GM04504 (cell line): Measurements from ENCODE around the gene ZDHHC13.
"Not testable (repeated sequence)": the region's sequence is repeated elsewhere in the genome, so short reads cannot be mapped to it uniquely, and the experiment has no call there.

Experiments used
- DNase-seq: peaks from one replicate; pipeline ENCODE4 v3.0.0-alpha.2; 2012; ENCODE audit warnings: low read depth

The ZDHHC13 gene

GRCh38 chr11:19101796-19102520 lies 15.0 kb upstream of the ZDHHC13 start:
- DNase-seq, result no peak

- DNase-seq, result no peak
Measured at GRCh38 chr11:19102521-19102900, 14.5 kb upstream of the ZDHHC13 start.

GRCh38 chr11:19105011-19105410 lies 12.0 kb upstream of the ZDHHC13 start:
- DNase-seq, result no peak

GRCh38 chr11:19107125-19107524 lies 9.8 kb upstream of the ZDHHC13 start:
- DNase-seq, result no peak

GRCh38 chr11:19110295-19110694 lies 6.7 kb upstream of the ZDHHC13 start:
- no peak for DNase-seq

- no peak for DNase-seq
Measured at GRCh38 chr11:19111809-19112208, 5.2 kb upstream of the ZDHHC13 start.

GRCh38 chr11:19116276-19116970 lies 545 bp upstream of the ZDHHC13 start:
- no peak for DNase-seq

- DNase-seq, result no peak
Measured at GRCh38 chr11:19117760-19118097, 761 bp downstream of the ZDHHC13 start.

GRCh38 chr11:19121646-19122045 lies 4.7 kb downstream of the ZDHHC13 start:
- DNase-seq, result no peak

GRCh38 chr11:19122960-19123615 lies 6.1 kb downstream of the ZDHHC13 start:
- DNase-seq, result no peak

GRCh38 chr11:19126562-19127325 lies 9.8 kb downstream of the ZDHHC13 start:
- DNase-seq, result not testable (repeated sequence)

- no peak for DNase-seq
Measured at GRCh38 chr11:19134004-19134403, 17.0 kb downstream of the ZDHHC13 start.

- DNase-seq, result not testable (repeated sequence)
Measured at GRCh38 chr11:19136884-19137283, 19.9 kb downstream of the ZDHHC13 start.

- DNase-seq, result no peak
Measured at GRCh38 chr11:19145319-19145718, 28.4 kb downstream of the ZDHHC13 start.

- no peak for DNase-seq
Measured at GRCh38 chr11:19156892-19157291, 39.9 kb downstream of the ZDHHC13 start.

- no peak for DNase-seq
Measured at GRCh38 chr11:19160847-19161246, 43.9 kb downstream of the ZDHHC13 start.

- no peak for DNase-seq
Measured at GRCh38 chr11:19161651-19162050, 44.7 kb downstream of the ZDHHC13 start.

GRCh38 chr11:19162951-19163505 lies 46.1 kb downstream of the ZDHHC13 start:
- no peak for DNase-seq

- DNase-seq, result no peak
Measured at GRCh38 chr11:19163617-19164016, 46.6 kb downstream of the ZDHHC13 start.

GRCh38 chr11:19164230-19164855 lies 47.4 kb downstream of the ZDHHC13 start:
- DNase-seq, result no peak

- no peak for DNase-seq
Measured at GRCh38 chr11:19164881-19165280, 47.9 kb downstream of the ZDHHC13 start.

GRCh38 chr11:19168090-19168489 lies 51.1 kb downstream of the ZDHHC13 start:
- no peak for DNase-seq
